Fibroblast of lung (primary cell): ENCODE data around the gene C15orf40.

Experiments
- EZH2 ChIP-seq: IDR thresholded peaks from 2 replicates; pipeline ENCODE4 v1.5.1; 2012; ENCODE audit warnings: low read length, control low read depth, mild to moderate bottlenecking; ENCODE audit errors: missing control alignments
- TF ChIP-seq, protein P1 (sequence below), 2 donors: IDR thresholded peaks in 1 of 2; conservative IDR thresholded peaks in 1 of 2; 1 replicate in 1 of 2; 2 replicates in 1 of 2; pipeline ENCODE4 v1.5.1; 2011 to 2012; ENCODE audit warnings: low read length in 2 of 2, control low read depth in 1 of 2, inconsistent platforms in 1 of 2, low read depth in 1 of 2, mild to moderate bottlenecking in 1 of 2

DNA sequence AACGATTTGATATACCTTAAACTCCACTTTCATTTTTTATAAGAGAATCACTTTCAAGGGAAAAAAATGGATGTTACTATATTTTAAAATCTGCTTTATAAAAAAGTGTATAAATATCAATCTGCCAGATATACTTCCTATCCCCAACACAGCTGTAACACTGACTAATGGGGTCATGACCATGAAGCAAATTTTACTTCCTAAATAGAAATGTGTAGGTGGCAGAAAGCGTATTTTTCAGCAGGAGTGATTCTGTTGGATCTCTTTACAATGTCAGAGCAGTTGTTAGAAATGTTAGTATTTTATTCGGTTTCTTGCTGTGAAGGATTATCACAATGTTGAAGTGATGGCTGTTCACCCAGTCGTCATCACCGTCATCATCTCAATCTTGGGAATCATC is 5.5 kb upstream of the C15orf40 start:
- TF ChIP-seq, protein P1, sequence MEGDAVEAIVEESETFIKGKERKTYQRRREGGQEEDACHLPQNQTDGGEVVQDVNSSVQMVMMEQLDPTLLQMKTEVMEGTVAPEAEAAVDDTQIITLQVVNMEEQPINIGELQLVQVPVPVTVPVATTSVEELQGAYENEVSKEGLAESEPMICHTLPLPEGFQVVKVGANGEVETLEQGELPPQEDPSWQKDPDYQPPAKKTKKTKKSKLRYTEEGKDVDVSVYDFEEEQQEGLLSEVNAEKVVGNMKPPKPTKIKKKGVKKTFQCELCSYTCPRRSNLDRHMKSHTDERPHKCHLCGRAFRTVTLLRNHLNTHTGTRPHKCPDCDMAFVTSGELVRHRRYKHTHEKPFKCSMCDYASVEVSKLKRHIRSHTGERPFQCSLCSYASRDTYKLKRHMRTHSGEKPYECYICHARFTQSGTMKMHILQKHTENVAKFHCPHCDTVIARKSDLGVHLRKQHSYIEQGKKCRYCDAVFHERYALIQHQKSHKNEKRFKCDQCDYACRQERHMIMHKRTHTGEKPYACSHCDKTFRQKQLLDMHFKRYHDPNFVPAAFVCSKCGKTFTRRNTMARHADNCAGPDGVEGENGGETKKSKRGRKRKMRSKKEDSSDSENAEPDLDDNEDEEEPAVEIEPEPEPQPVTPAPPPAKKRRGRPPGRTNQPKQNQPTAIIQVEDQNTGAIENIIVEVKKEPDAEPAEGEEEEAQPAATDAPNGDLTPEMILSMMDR (conservative IDR thresholded peaks at IDR 0.05 in 1 of 2, IDR thresholded peaks at IDR 0.05 in 1 of 2; ENCODE audit: low read depth in 1 of 2, low read length in 2 of 2): no peak
- TF ChIP-seq EZH2: no peak
